ENCODE measurements around the gene CDK3.
"Not testable (repeated sequence)": the region's sequence is repeated elsewhere in the genome, so short reads cannot be mapped to it uniquely, and the experiment has no call there.

Gene CDK3

GRCh38 chr17:76044475-76045007 is 43.9 kb downstream of the CDK3 start:
- not testable (repeated sequence) for H3K9me3 ChIP-seq (ENCODE audit: low read length); H2AFZ ChIP-seq (ENCODE audit: low read depth, low read length); H3K4me3 ChIP-seq (ENCODE audit: low read length); H3K27me3 ChIP-seq (ENCODE audit: insufficient read depth, low read length); H3K4me1 ChIP-seq (ENCODE audit: insufficient read depth, low read length)
- H3K36me3 ChIP-seq (ENCODE audit: insufficient read depth, low read length), result peaks cover 82% of the 10 kb centered on the region

GRCh38 chr17:76046064-76046463 is 45.4 kb downstream of the CDK3 start:
- Histone ChIP-seq H3K9me3 (ENCODE audit: low read length) (no peaks in the 10 kb centered on the region), H3K4me3 (ENCODE audit: low read length) (no peak overlapping the region), H2AFZ (ENCODE audit: low read depth, low read length) (no peak overlapping the region), H3K36me3 (ENCODE audit: insufficient read depth, low read length) (peaks cover 81% of the 10 kb centered on the region), H3K27me3 (ENCODE audit: insufficient read depth, low read length) (no peaks in the 10 kb centered on the region), H3K4me1 (ENCODE audit: insufficient read depth, low read length) (peaks cover 13% of the 10 kb centered on the region)

- peaks cover 13% of the 10 kb centered on the region for H3K4me1 ChIP-seq (ENCODE audit: insufficient read depth, low read length)
- H3K4me3 ChIP-seq (ENCODE audit: low read length), result no peak overlapping the region
- no peaks in the 10 kb centered on the region for H3K27me3 ChIP-seq (ENCODE audit: insufficient read depth, low read length)
- H3K9me3 ChIP-seq (ENCODE audit: low read length), result no peaks in the 10 kb centered on the region
- H2AFZ ChIP-seq (ENCODE audit: low read depth, low read length), result no peak overlapping the region
- peaks cover 77% of the 10 kb centered on the region for H3K36me3 ChIP-seq (ENCODE audit: insufficient read depth, low read length)
These were observed 47.5 kb downstream of the CDK3 start for GRCh38 chr17:76048025-76048605.

- Histone ChIP-seq H3K27me3 (ENCODE audit: insufficient read depth, low read length) (no peaks in the 10 kb centered on the region), H3K4me3 (ENCODE audit: low read length) (no peak overlapping the region), H3K9me3 (ENCODE audit: low read length) (no peaks in the 10 kb centered on the region), H3K4me1 (ENCODE audit: insufficient read depth, low read length) (peaks cover 13% of the 10 kb centered on the region), H2AFZ (ENCODE audit: low read depth, low read length) (no peak overlapping the region), H3K36me3 (ENCODE audit: insufficient read depth, low read length) (peaks cover 77% of the 10 kb centered on the region)
These were observed 48.1 kb downstream of the CDK3 start for GRCh38 chr17:76048711-76049110.

- no peaks in the 10 kb centered on the region for H3K27me3 ChIP-seq (ENCODE audit: insufficient read depth, low read length)
- no peaks in the 10 kb centered on the region for H3K9me3 ChIP-seq (ENCODE audit: low read length)
- peaks cover 77% of the 10 kb centered on the region for H3K36me3 ChIP-seq (ENCODE audit: insufficient read depth, low read length)
- H3K4me1 ChIP-seq (ENCODE audit: insufficient read depth, low read length), result peaks cover 13% of the 10 kb centered on the region
- H3K4me3 ChIP-seq (ENCODE audit: low read length), result no peak overlapping the region
- no peak overlapping the region for H2AFZ ChIP-seq (ENCODE audit: low read depth, low read length)
These were observed 48.6 kb downstream of the CDK3 start for GRCh38 chr17:76049239-76049638.

- no peak overlapping the region for H3K4me3 ChIP-seq (ENCODE audit: low read length)
- no peaks in the 10 kb centered on the region for H3K9me3 ChIP-seq (ENCODE audit: low read length)
- H3K36me3 ChIP-seq (ENCODE audit: insufficient read depth, low read length), result peaks cover 73% of the 10 kb centered on the region
- H3K27me3 ChIP-seq (ENCODE audit: insufficient read depth, low read length), result no peaks in the 10 kb centered on the region
- peaks cover 13% of the 10 kb centered on the region for H3K4me1 ChIP-seq (ENCODE audit: insufficient read depth, low read length)
- H2AFZ ChIP-seq (ENCODE audit: low read depth, low read length), result no peak overlapping the region
These were observed 49.3 kb downstream of the CDK3 start for GRCh38 chr17:76049836-76050537.

- Histone ChIP-seq H3K36me3 (ENCODE audit: insufficient read depth, low read length) (peaks cover 69% of the 10 kb centered on the region), H3K4me3 (ENCODE audit: low read length) (no peak overlapping the region), H3K4me1 (ENCODE audit: insufficient read depth, low read length) (peaks cover 13% of the 10 kb centered on the region), H3K9me3 (ENCODE audit: low read length) (no peaks in the 10 kb centered on the region), H2AFZ (ENCODE audit: low read depth, low read length) (no peak overlapping the region), H3K27me3 (ENCODE audit: insufficient read depth, low read length) (no peaks in the 10 kb centered on the region)
These were observed 50.1 kb downstream of the CDK3 start for GRCh38 chr17:76050538-76051467.

GRCh38 chr17:76051561-76051960 is 50.9 kb downstream of the CDK3 start:
- Histone ChIP-seq H3K27me3 (ENCODE audit: insufficient read depth, low read length) (no peaks in the 10 kb centered on the region), H3K36me3 (ENCODE audit: insufficient read depth, low read length) (peaks cover 70% of the 10 kb centered on the region), H3K4me3 (ENCODE audit: low read length) (no peak overlapping the region), H3K9me3 (ENCODE audit: low read length) (no peaks in the 10 kb centered on the region), H3K4me1 (ENCODE audit: insufficient read depth, low read length) (peaks cover 13% of the 10 kb centered on the region), H2AFZ (ENCODE audit: low read depth, low read length) (no peak overlapping the region)

- no peaks in the 10 kb centered on the region for H3K9me3 ChIP-seq (ENCODE audit: low read length)
- no peak overlapping the region for H3K4me3 ChIP-seq (ENCODE audit: low read length)
- peaks cover 71% of the 10 kb centered on the region for H3K36me3 ChIP-seq (ENCODE audit: insufficient read depth, low read length)
- H2AFZ ChIP-seq (ENCODE audit: low read depth, low read length), result no peak overlapping the region
- no peaks in the 10 kb centered on the region for H3K27me3 ChIP-seq (ENCODE audit: insufficient read depth, low read length)
- peaks cover 13% of the 10 kb centered on the region for H3K4me1 ChIP-seq (ENCODE audit: insufficient read depth, low read length)
These were observed 52.8 kb downstream of the CDK3 start for GRCh38 chr17:76053246-76054111.

GRCh38 chr17:76054112-76054476 is 53.4 kb downstream of the CDK3 start:
- Histone ChIP-seq H3K4me3 (ENCODE audit: low read length) (no peak overlapping the region), H3K9me3 (ENCODE audit: low read length) (no peaks in the 10 kb centered on the region), H3K36me3 (ENCODE audit: insufficient read depth, low read length) (peaks cover 71% of the 10 kb centered on the region), H3K27me3 (ENCODE audit: insufficient read depth, low read length) (no peaks in the 10 kb centered on the region), H3K4me1 (ENCODE audit: insufficient read depth, low read length) (peaks cover 13% of the 10 kb centered on the region), H2AFZ (ENCODE audit: low read depth, low read length) (no peak overlapping the region)
